Epithelial cell of proximal tubule (primary cell): ENCODE measurements around the gene GABPA. TPM values are rescaled to one million over a fixed set of nuclear protein-coding genes. Genes with fewer than 3 reads are reported as not detected.

Experiments
- DNase-seq: peaks from one replicate; pipeline ENCODE4 v3.0.0-alpha.2; 2011; ENCODE audit warnings: low read depth
- H3K4me3 ChIP-seq: 2 replicates; pipeline ENCODE4 v1.5.1; 2011; ENCODE audit warnings: low read depth, mild to moderate bottlenecking, low read length
- total RNA-seq: library from RNA; depleted of rRNA; stranded (reverse); fragments of >200 nt; gene quantifications from 2 replicates; pipeline ENCODE4 v1.2.3, GENCODE V29; 2015
- TF ChIP-seq, protein P1 (sequence below): conservative IDR thresholded peaks from 2 replicates; pipeline ENCODE4 v1.5.1; 2012; ENCODE audit warnings: low read depth, mild to moderate bottlenecking, low read length

The GABPA gene
- total RNA-seq, 1 donor from 2014 or later = 11.4 TPM

DNA sequence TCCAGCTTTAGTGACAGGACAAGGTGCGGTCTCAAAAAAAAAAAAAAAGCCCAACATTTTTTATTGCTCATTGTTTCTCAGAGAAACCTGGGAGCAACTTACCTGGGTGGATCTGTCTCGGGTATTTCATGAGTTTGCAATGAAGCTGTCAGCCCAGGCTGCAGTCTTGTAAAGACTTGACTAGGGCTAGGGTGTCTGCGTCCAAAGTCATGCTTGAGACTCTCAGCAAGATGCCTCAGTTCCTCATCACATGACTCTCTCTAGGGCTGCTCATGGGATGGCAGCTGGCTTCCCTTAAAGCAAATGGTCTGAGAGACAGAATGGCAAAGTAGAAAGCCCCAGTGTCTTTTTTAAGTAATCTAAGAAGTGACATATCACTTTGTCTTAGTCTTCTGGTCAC is 8.1 kb downstream of the GABPA start:
- TF ChIP-seq, protein P1, sequence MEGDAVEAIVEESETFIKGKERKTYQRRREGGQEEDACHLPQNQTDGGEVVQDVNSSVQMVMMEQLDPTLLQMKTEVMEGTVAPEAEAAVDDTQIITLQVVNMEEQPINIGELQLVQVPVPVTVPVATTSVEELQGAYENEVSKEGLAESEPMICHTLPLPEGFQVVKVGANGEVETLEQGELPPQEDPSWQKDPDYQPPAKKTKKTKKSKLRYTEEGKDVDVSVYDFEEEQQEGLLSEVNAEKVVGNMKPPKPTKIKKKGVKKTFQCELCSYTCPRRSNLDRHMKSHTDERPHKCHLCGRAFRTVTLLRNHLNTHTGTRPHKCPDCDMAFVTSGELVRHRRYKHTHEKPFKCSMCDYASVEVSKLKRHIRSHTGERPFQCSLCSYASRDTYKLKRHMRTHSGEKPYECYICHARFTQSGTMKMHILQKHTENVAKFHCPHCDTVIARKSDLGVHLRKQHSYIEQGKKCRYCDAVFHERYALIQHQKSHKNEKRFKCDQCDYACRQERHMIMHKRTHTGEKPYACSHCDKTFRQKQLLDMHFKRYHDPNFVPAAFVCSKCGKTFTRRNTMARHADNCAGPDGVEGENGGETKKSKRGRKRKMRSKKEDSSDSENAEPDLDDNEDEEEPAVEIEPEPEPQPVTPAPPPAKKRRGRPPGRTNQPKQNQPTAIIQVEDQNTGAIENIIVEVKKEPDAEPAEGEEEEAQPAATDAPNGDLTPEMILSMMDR = no peak
- H3K4me3 ChIP-seq = no peak overlapping the region
- DNase-seq = no peak

DNA sequence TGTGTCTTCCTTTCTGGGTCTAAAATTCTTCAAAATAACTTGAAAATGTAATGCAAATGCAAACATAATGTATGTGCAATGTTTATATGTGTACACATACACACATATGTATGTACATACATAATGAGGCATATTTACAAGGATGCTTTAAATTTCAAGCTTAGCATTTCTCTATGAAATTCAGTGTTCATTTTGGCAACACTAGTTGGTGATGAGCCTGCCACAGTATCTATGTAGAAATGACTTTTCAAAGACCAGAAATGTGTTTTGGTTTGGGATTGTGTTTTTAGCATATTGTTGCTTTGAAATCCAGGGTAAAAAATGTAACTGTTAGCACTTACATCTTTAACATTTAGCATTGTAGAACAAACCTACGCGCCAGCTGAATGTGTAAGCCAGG is 10.1 kb downstream of the GABPA start:
- TF ChIP-seq, protein P1 = no peak
- no peak overlapping the region for H3K4me3 ChIP-seq
- no peak for DNase-seq

DNA sequence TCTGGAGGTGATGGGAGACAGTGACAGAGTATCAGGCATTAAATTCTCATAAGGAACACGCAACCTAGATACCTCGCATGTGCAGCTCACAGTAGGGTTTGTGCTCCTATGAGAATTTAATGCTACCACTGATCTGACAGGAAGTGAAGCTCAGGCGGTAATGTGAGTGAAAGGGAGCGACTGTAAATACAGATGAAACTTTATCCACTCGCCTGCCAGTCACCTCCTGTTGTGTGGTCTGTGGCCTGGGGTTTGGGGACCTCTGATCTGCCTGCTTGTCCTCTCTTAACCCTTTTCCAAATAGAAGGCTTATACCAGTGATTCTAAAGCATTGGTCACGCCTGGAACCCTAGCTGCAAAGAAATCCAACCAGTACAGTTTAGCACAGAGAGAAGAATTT is 15.3 kb downstream of the GABPA start:
- no peak overlapping the region for H3K4me3 ChIP-seq
- DNase-seq = no peak
- TF ChIP-seq, protein P1 = no peak

DNA sequence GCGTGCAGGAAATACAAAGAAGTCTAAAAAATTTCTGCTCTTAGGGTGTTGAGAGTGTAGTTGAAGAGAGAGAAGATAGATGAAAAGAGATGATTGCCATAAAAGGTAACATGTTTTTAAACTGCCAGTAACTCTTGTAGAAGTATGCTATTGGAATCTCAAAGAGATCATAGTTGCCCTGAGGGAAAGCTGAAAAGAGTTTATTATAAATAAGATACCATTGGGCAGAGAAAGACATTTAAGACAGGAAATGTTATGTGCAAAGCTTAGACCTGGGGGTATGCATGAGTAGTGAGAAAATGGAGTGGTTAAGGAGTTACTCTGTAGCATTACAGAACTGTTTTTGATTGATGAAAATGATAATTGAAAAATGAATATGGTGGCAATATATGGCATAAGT is 17.6 kb downstream of the GABPA start:
- no peak overlapping the region for H3K4me3 ChIP-seq
- DNase-seq = no peak
- TF ChIP-seq, protein P1 = no peak

DNA sequence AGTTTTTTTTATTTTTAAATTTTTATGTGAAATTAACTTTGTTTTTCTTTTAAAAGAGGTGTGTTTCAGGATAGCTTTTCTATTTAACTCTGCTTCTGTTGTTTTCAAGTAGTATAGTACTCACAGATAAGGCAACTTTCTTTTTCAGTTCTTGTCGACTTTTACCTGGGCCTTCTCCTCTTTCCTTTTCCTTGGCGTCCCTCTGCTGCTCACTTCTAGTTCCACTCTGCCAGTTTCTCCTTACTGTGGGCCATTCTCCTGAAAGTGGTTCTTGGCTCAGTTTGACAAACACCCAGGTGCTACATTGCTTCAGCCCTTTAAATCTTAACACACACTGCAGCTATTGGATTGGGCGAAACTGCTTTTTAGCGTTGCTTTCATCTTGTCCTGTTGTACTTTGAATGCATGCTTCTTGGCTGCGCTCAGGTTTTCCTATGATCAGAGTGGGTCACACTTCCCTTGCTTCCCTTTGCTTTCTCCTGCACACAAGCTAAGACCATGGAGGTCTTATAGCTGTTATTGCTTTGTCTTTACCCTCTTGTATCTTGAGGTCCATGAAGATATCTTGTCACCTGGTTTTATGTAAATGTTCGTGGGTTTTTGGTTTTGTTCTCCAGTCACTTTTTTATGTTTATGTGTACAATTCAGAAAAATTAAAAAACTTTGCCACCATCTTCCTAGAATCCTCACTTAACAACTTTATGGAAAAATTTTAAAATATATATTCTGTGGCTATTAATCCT is 21.6 kb downstream of the GABPA start:
- no peak overlapping the region for H3K4me3 ChIP-seq
- TF ChIP-seq, protein P1 = no peak
- DNase-seq = no peak

DNA sequence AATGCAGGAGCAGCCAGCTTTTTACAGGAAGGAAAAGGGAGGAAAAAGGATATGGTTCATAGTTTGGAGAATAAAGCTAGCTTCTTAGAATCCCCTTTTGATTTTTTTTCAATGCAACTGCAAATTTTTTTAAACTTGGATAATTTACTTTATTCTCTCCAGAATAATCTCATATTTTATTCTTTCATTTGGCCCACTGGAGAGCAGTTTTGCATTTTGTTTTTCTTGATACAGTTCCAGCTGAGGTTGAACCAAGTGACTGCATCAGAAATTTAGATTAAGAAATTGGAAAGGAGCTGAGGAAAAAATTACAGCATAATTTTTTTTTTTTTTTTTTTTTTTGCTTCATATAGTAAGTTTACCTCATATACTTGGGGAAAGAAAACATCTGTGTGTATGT is 22.8 kb downstream of the GABPA start:
- H3K4me3 ChIP-seq = no peak overlapping the region
- TF ChIP-seq, protein P1 = no peak
- no peak for DNase-seq

DNA sequence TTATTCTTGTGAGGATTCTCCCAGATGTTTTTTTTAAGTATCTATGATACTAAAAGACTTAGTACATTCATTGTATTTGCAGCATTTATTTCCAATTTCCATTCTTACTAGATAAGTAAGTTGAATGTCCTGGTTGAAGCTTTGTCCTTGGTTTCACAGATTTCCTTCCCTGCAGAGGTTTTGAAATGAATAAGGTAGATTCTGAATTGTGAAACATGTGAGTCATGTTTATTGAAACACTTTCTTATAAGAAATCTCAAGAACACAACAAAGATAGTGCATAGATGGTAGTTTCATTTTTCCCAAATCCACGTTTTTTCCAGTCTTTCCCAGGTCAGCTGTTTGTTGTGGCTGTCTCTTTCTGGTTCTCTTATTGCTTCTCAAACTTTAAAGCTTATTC is 24.8 kb downstream of the GABPA start:
- DNase-seq = no peak

More for the DNA sequence above, 24.8 kb downstream of the GABPA start:
- no peak overlapping the region for H3K4me3 ChIP-seq
- TF ChIP-seq, protein P1 = no peak
